GM19372 (cell line): ENCODE measurements around the gene PTGFR.

Experiments
- ATAC-seq: cut with Tn5 transposase; IDR thresholded peaks from one replicate; pipeline ENCODE4 v1.9.1; 2021; ENCODE audit warnings: mild to moderate bottlenecking, low read depth, moderate library complexity; ENCODE audit not compliant: unreplicated experiment

Gene PTGFR, protein sequence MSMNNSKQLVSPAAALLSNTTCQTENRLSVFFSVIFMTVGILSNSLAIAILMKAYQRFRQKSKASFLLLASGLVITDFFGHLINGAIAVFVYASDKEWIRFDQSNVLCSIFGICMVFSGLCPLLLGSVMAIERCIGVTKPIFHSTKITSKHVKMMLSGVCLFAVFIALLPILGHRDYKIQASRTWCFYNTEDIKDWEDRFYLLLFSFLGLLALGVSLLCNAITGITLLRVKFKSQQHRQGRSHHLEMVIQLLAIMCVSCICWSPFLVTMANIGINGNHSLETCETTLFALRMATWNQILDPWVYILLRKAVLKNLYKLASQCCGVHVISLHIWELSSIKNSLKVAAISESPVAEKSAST

DNA sequence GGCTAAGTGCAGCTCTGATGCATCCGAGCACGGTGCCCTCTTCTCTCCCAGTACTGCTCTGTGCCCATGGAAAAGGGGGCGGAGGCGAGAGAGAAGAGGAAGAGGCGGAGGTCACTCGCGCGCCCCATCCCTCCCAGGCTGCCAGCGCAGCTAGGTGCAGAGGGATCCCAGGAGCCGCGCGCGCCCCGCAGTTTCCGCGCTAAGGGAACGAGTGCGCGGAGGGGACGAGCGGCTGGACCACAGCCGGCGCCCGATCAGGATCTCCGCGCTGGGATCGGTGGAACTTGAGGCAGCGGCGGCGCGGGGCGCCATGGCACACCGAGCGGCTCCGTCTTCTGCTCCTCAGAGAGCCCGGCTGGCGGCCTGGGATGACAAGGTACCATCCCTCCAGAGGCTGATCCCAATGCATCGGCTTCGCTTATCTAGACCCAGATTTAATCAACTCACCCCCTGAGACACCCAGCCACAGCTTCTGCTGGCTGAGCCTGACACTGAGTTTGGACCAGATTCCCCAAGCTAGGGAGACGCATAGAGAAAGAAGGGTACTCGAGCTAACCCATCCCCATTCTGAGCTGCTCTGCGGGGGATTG, at the start of gene PTGFR:
PTGFR (plus strand) TSS at position 114 of the 590 bp plus-strand sequence. CDS start 1,770 bp downstream, outside the sequence.
- ATAC-seq = no peak

DNA sequence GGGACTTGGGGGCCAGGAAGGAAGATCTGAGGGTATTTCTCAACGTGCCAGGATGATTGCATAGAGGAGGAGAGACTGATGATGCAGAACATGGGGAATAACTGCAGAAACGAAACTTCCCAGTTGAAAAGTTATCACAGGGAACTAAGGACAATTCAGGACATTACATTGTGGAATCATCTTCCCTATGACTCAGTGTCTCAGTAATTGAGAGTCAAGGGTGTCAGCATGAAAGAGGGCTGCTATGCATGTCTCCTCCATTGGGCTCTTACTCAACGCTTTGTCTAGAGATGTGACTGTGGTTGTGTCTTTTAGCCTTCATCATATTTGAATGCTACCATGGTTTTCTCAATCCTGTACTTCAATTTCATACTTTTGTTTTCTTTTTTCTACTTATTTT, 48.9 kb upstream of the PTGFR start:
- no peak for ATAC-seq

DNA sequence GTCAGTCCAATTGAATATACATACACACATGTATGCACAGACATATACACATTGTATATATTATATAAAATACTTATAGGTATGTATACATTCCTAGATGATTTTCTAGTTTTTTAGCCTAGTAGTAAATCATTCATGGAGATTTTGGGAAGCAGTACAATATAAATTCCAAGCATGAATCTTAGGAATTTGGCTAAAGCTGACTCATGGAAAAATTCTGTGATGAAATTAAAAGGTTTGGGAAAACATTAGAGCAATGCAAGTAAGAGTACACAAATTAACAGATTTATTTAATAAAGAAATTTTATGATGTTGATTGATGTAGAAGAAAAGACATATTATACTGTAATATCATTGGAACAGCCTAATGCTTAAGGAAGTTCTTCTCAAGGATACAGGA, 43.7 kb upstream of the PTGFR start:
- ATAC-seq = no peak

DNA sequence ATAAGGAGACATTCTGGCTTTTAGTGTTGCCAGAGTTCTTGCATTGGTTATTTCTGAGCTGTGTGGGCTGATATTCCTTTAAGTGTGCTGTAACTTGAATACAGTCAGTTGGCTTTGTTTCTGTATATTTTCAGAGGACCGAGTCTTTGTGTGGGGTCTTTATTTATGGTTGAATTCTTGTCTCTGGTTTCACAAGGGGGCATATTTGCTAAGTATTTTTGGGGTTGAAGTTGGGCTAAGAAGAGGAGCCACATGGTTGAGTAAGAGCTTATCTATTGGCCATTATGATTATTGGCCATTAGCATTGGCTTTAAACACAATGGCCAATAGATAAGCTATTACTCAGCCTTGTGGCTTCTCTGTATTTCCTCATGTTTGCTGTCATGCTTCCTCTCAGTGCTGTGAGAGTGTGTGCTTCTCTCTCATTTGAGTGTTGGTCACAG, 26.3 kb upstream of the PTGFR start:
- no peak for ATAC-seq

DNA sequence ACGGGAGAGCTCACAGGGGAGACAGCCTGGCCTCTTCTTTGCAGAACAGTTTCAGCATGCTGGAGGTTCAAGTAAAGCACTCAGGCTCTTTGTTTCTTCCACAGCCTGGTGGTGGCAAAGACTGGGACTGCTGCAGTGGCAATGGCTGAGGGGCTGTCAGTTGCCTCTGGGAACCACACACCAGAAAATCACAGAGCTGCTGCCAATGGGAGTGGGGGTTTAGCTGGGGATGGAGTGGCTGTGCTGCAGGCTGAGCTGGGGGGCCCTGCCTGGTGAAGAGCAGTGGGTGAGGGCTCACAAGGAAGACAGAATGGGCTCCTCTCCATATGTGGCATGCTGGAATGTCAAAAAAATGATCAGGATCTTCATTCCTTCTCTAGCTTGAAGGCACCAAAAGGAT, 25.6 kb upstream of the PTGFR start:
- ATAC-seq = no peak

DNA sequence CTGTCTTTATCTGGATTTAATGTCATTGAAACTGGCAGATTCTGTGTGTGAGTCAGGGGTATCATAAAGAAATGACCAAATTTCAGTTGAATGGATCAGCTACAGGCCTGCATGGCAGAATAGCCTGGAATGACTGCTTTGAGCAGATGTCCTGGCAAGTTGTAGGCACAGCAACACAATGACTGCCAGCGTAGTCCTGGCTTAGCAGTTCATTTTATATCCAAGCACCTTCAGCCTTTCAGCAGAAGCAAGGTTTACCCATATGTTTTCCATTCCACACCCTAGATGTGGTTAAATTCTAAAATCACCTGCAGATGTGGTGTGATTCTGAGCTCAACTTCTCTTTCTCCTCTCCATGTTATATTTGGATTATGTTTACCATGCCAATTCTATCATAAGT, 22.3 kb upstream of the PTGFR start:
- no peak for ATAC-seq

DNA sequence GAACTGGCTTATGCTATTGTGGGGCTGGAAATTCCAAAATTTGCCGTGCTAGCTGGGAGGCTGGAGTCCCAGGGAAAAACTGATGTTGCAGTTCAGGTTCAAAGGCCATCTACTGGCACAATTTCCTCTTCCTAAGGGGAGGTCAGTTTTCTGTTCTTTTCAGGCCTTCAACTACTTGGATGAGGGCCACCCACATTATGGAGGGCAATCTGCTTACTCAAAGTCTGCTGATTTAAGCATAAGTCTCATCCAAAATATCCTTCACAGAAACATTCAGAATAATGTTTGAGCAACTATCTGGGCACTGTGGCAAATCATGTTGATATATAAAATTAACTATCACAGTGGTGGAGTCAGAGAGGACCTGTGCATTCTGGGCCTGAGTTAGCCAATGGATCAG, 21.2 kb upstream of the PTGFR start:
- no peak for ATAC-seq

DNA sequence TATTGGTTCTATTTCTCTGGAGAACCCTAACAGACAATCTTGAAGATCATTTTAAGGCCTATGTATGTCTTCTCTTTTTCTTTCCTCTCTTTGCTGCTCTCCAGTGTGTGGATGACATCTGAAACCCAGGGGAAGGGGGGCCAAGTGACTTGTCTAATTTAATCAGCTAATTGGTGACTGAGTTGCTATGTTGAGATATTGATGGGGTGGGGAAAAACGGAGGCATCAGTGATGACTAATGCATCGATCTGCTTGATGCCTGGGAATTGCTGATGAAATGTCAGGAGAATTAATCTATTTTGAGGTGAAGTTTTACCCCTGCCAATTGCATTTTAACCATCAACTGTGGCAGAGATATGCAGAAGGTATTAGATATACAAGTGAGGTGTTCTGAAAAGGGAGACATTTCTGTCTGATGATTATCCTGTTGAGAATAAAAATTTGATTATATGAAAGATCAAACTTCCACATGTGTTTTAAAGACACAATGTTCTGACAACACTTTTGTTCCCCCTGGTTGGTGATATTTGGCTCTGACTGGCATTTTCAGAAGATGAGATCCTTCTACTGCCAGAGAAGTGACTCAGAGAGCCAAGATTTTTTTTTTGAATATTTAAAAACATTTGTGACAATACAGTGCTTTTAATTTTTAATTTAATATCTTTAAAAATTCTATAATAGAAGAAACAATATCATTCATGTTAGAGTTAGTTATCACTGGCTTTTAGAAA, 18.7 kb upstream of the PTGFR start:
- ATAC-seq = no peak

DNA sequence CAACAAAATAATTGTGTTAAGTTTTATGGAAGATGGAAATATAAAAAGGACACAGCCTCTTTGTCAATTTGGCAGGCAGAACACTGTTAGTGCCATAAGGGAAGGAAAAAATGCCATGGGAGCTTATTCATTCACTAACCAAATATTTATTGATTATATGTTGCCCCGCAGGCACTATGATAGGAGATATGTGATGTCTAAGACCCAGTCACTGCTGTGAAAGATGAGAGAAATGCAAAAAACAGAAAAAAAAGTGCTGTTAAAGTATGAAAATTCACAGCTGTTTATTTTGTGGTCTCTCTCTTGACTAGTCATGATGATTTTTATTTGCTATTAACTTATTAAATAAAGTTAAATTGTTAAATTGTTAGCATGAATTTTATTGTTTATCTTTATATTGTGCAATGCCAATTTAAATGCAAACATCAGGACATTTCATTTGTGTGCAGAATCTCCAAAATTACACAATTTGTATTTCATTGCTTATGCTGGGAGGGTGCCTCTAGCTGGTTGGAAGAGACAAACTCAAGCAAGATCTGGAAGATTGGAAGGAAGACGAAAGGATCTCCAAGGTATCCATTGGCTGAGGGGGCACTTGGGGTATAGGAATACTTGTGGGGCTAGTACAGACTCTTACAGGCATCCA, 17.8 kb upstream of the PTGFR start:
- no peak for ATAC-seq

DNA sequence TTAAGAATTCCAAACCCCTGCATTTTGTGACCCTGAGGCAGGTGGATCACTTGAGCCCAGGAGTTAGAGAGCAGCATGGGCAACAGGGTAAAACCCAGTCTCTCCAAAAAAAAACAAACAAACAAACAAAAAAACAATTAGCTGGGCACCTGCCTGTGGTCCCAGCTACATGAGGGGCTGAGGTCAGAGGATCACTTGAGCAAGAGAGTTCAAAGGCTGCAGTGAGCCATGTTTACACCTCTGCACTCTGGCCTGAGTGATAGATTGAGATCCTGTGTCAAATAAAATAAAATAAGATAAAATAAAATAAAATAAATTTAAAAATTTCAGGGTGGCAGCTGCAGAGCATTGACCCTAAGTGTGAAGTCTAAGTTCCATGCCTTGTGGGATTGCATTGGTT, 16.7 kb upstream of the PTGFR start:
- no peak for ATAC-seq

DNA sequence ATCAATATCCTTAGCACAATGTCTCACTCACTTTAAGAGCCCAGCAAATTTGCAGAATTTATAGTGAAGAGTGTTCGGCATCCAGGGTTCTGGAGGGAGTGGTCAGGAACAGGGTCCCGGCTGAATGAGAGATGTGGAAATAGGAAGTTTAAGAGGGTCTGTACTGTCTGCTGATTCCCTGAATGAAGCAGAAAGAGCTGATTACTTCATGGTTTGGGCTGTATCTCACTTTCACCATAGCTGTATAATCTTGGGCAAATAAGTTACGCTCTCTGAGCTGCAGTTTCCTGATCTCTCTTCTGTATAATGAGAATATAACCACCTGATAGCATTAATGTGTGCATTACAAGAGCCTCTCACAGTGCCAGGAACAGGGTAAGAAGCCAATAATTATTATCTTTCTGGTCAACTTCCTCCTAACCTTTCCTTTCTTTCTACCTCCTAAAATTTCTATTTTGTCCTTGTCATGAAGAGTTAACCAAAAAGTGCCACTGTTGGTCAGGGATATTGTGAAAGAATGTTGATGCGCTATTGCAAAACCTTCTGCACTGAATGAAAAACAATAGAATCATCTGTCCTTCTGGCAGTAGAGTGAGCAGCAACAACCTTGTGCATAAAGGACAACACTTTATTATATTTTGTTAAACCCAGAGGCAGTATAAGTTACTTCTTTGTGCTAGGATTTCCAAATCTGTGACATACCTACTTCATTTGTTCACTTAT, 14.7 kb upstream of the PTGFR start:
- no peak for ATAC-seq

DNA sequence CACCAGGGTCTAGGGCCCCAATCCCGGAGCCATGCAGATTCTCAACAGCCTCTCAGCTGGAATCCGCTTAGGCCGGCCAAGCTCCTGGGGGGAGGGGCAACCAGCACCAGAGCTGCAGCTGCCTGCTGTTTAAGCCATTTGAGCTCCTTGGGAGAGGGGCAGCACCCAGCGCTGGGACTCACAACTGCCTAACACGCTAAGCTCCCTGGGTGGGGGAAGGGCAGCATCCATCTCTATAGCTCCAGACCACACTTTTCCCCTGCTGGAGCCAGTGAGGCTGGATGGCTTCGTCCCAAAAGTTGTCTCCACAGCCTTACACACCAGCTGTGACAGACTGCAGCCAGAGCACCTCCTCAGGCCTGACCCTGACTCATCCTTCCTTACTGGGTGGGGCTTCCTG, 6.9 kb upstream of the PTGFR start:
- ATAC-seq = no peak

DNA sequence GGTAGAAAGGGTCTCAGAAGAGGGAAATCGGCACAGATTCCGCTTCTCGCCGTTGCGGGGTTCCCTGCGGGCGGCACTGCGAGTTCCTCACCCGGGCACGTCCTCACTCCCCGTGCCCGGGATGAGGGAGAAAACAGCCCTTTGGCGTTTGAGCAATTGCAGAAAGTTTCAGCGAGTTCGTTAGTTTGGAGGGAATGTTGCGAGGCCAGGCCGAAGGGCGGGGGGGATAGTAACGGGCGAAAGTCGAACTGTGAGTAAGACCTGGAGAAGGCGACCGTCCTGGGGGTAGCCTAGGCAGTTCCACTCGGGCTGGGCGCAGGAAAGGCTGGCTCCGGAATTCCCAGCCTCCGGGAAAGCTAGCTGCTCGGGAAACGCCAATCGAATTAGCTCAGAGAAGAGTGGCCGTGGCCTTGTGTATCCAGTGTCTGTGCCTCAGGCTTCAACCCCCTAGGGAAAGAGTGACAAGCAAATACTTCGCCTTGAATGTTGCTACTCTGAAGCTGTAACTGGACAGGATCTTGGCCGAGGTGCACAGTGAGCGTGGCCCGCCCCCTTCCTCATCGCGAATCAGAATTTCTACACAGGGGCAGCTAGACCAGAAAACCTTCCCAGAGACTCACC, 787 bp downstream of the PTGFR start:
- no peak for ATAC-seq

DNA sequence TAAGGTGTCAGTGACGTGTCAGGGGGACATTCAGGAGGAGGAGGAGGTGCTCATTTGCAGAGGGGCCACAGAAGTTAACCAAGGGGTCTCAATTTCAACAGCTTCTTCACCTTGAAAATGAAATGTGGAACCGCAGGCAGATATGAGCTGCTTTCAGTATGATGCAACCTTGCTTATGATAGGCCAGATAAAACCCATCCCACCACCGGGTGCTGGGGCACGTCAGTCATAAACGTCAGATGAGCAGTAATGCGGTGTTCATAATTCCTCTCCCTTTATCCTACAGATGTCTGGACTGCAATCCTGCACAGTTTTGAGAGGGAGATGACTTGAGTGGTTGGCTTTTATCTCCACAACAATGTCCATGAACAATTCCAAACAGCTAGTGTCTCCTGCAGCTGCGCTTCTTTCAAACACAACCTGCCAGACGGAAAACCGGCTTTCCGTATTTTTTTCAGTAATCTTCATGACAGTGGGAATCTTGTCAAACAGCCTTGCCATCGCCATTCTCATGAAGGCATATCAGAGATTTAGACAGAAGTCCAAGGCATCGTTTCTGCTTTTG, 1.7 kb downstream of the PTGFR start:
- no peak for ATAC-seq

DNA sequence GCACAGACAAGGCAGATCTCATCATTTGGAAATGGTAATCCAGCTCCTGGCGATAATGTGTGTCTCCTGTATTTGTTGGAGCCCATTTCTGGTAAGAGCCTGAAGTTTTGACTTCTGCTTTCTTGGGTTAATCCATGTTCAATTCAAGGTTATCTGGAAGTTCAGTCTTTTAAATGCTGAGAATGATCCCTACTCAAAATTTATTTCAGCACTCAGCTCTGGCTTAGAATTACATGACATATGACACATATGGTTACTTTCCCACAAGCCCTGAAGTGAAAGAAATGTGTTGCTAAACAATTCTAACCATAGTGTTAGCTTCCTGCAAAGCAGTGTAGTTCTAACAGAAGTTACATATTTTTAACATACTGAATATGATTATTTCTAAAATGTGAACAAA, 2.7 kb downstream of the PTGFR start:
- ATAC-seq = no peak

DNA sequence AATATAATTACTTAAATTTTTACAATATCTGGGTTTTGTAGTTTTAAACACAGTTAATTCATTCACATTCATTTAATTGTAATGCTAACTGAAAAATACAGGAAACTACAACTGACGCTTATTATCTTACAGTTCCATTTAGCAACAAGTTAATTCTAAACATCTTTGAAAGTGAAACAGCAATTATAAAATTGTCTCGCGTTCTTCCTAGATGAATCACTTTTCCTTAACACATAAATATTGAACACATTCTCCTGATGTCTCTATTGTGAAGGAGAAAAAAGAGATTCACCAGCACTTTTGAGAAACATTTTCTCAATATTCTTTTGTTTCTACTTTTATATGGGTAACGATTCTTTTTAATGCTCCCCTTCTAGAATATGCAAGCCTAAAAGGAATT, 6.4 kb downstream of the PTGFR start:
- no peak for ATAC-seq

DNA sequence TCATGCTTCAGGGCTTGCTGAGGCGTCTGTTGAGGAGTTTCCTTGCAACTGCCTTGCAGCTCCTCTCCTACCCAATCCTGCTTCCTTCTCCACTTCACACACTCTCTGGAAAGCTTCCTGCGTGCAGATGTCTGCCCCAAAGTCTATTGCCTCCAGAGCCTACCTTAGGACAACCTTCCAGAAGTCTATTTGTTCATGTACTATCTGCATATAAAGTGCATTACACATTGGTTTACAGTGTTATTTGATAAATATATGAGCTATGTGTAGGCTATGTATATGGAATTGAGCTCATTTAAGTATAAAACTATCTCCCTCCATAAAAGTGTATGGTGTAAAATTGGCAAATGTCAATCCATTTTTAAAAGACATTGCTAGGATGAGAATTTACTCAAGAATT, 9.8 kb downstream of the PTGFR start:
- ATAC-seq = no peak

DNA sequence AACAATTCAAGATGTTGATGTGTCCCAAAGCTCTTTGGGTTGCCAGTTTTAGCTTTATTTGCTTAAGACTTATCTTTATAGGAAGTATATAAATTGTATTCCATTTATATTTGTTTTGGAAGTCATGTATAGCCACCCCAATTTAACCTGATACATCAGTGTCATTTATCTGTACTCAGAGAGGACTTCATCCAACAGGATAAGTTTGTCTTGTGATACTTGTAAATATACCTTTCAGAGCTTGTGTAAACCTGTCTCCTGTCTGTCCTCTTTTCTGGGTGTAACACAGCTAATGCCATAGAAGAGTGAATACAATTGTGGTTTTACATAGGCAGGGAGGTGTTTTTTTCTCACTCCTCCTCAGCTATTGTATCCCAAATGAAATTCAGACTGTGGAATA, 10.4 kb downstream of the PTGFR start:
- no peak for ATAC-seq

DNA sequence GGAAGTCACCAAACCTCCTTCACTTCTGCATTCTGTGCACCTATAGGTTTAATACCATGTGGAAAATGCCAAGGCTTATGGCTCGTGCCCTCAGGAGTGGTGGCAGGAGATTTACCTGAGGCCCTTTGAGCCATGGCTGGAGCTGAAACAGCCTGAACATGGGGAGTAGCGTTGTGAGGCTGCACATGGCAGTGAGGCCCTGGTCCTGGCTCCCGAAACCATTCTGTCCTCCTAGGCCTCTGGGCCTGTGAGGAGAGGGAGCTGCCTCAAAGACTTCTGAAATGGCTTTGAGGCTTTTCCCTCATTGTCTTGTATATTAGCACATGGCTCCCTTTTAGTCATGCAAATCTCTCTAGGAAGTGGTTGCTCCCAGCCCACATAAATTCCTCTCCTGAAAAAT, 20.6 kb downstream of the PTGFR start:
- no peak for ATAC-seq

DNA sequence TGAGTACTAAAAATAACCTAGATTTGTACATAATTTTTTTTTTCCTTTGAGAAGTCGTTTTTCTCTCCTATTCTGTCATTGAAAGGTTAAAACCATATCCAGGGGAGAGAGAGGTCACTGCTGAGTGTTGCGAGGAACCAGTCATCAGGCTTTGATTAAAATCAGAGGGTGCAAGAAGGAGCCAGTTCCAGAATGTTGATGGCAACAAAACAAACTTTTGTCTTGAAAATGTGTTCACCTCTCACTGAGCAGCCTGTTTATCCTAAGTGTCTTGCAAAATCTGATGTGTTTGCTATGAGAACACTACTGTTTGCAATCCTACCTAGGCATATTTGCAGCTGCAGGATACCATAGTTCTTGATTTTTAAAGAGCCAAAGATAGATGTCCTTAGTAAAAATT, 25.9 kb downstream of the PTGFR start:
- no peak for ATAC-seq
